ENCODE results near the gene FSIP2.
"Not testable (repeated sequence)": the region's sequence is repeated elsewhere in the genome, so short reads cannot be mapped to it uniquely, and the experiment has no call there.

FSIP2 gene

GRCh38 chr2:185796758-185797157 lies 58.2 kb downstream of the FSIP2 start:
- no peak for DNase-seq (ENCODE audit: low read depth, low spot score)

- DNase-seq (ENCODE audit: low read depth, low spot score): no peak
Observed at GRCh38 chr2:185802926-185803325, 64.3 kb downstream of the FSIP2 start.

GRCh38 chr2:185806783-185807182 lies 68.2 kb downstream of the FSIP2 start:
- DNase-seq (ENCODE audit: low read depth, low spot score): no peak

GRCh38 chr2:185807351-185807750 lies 68.7 kb downstream of the FSIP2 start:
- no peak for DNase-seq (ENCODE audit: low read depth, low spot score)

GRCh38 chr2:185811580-185811979 lies 73.0 kb downstream of the FSIP2 start:
- DNase-seq (ENCODE audit: low read depth, low spot score): no peak

- DNase-seq (ENCODE audit: low read depth, low spot score): no peak
Observed at GRCh38 chr2:185813707-185814106, 75.1 kb downstream of the FSIP2 start.

- no peak for DNase-seq (ENCODE audit: low read depth, low spot score)
Observed at GRCh38 chr2:185817991-185818390, 79.4 kb downstream of the FSIP2 start.

- no peak for DNase-seq (ENCODE audit: low read depth, low spot score)
Observed at GRCh38 chr2:185821467-185821866, 82.9 kb downstream of the FSIP2 start.

GRCh38 chr2:185823773-185824172 lies 85.2 kb downstream of the FSIP2 start:
- no peak for DNase-seq (ENCODE audit: low read depth, low spot score)

- DNase-seq (ENCODE audit: low read depth, low spot score): no peak
Observed at GRCh38 chr2:185825557-185825956, 87.0 kb downstream of the FSIP2 start.

- DNase-seq (ENCODE audit: low read depth, low spot score): no peak
Observed at GRCh38 chr2:185828326-185828725, 89.7 kb downstream of the FSIP2 start.

- DNase-seq (ENCODE audit: low read depth, low spot score): no peak
Observed at GRCh38 chr2:185833864-185834263, 95.3 kb downstream of the FSIP2 start.

GRCh38 chr2:185835974-185836373 lies 97.4 kb downstream of the FSIP2 start:
- DNase-seq (ENCODE audit: low read depth, low spot score): no peak

- DNase-seq (ENCODE audit: low read depth, low spot score): no peak
Observed at GRCh38 chr2:185854885-185855284, 116.3 kb downstream of the FSIP2 start.

- DNase-seq (ENCODE audit: low read depth, low spot score): no peak
Observed at GRCh38 chr2:185857691-185858090, 119.1 kb downstream of the FSIP2 start.

GRCh38 chr2:185859506-185859905 lies 120.9 kb downstream of the FSIP2 start:
- no peak for DNase-seq (ENCODE audit: low read depth, low spot score)

- no peak for DNase-seq (ENCODE audit: low read depth, low spot score)
Observed at GRCh38 chr2:185860321-185860720, 121.7 kb downstream of the FSIP2 start.

GRCh38 chr2:185862657-185863398 lies 124.2 kb downstream of the FSIP2 start:
- no peak for DNase-seq (ENCODE audit: low read depth, low spot score)

- DNase-seq (ENCODE audit: low read depth, low spot score): not testable (repeated sequence)
Observed at GRCh38 chr2:185864468-185865260, 126.1 kb downstream of the FSIP2 start.

- no peak for DNase-seq (ENCODE audit: low read depth, low spot score)
Observed at GRCh38 chr2:185875136-185875931, 136.7 kb downstream of the FSIP2 start.

GRCh38 chr2:185876234-185876633 lies 137.6 kb downstream of the FSIP2 start:
- no peak for DNase-seq (ENCODE audit: low read depth, low spot score)

- no peak for DNase-seq (ENCODE audit: low read depth, low spot score)
Observed at GRCh38 chr2:185880396-185880795, 141.8 kb downstream of the FSIP2 start.

Data from smooth muscle cell of the brain vasculature (primary cell).